Measurements from ENCODE around the gene PRKCE. TPM values are rescaled to one million over a fixed set of nuclear protein-coding genes. Genes with fewer than 3 reads are reported as not detected.

PRKCE gene
- total RNA-seq, 6 experiments from 2014 or later, result 5.2 to 18.8 (median 11.0) TPM

DNA sequence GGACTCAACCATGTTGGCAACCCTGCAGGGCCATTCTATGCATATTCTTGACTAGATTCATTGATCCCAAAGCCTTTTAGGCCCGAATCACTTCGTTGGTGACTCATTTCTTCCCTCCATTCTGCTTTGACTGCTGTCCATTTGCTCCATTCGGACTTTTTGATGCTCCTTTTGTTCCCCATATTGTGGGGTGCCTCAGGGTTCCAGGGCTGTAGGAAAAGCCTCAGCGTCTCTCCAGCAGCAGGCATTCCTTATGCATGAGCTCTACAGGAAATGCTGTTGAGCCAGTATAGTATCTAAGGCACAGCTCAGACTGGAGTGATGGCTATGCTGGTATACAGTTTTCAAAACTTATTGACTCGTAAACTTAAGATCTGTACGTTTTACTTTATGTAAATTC lies 292.6 kb downstream of the PRKCE start:
- intact Hi-C loops (cut with DNase I), result no loop called here
- H3K36me3 ChIP-seq, result no peaks in the 10 kb centered on the region
- H3K27ac ChIP-seq, result no peak overlapping the region
- TF ChIP-seq POLR2A (IDR thresholded peaks at IDR 0.05), result no peak
- TF ChIP-seq, protein P1, sequence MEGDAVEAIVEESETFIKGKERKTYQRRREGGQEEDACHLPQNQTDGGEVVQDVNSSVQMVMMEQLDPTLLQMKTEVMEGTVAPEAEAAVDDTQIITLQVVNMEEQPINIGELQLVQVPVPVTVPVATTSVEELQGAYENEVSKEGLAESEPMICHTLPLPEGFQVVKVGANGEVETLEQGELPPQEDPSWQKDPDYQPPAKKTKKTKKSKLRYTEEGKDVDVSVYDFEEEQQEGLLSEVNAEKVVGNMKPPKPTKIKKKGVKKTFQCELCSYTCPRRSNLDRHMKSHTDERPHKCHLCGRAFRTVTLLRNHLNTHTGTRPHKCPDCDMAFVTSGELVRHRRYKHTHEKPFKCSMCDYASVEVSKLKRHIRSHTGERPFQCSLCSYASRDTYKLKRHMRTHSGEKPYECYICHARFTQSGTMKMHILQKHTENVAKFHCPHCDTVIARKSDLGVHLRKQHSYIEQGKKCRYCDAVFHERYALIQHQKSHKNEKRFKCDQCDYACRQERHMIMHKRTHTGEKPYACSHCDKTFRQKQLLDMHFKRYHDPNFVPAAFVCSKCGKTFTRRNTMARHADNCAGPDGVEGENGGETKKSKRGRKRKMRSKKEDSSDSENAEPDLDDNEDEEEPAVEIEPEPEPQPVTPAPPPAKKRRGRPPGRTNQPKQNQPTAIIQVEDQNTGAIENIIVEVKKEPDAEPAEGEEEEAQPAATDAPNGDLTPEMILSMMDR (IDR thresholded peaks at IDR 0.05), result no peak
- H3K27me3 ChIP-seq, result no peaks in the 10 kb centered on the region
- 84% methylated on average over 4 of the region's 6 CpGs for WGBS (ENCODE audit: insufficient coverage, low coverage, low lambda C conversion rate, missing lambda C conversion rate)
- no peak for ATAC-seq
- H3K9me3 ChIP-seq, result no peaks in the 10 kb centered on the region
- no peak overlapping the region for H3K4me3 ChIP-seq
- H3K4me1 ChIP-seq, result peaks cover 0 to 5% (median 1%) of the 10 kb centered on the region in 4 donors
- no peak for DNase-seq

DNA sequence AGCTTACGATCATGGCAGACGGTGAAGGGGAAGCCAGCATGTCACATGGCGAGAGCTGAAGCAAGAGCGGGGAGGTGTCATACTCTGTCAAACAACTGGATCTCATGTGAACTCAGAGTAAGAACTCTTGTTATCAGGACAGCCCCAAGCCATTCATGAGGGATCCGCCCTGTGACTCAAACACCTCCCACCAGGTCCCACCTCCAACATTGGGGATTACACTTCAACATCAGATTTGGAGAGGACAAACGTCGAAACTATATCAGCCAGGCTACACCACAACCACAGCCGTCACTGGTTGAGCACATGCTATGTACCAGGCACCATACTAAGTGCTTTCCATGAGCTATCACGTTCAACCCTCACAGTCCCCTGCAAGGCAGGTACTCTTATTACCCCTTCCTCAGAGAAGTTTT lies 293.8 kb downstream of the PRKCE start:
- H3K4me3 ChIP-seq, result no peak overlapping the region
- no peaks in the 10 kb centered on the region for H3K27me3 ChIP-seq
- intact Hi-C loops (cut with DNase I), result no loop called here
- no peak overlapping the region for H3K27ac ChIP-seq
- TF ChIP-seq, protein P1 (IDR thresholded peaks at IDR 0.05), result no peak
- TF ChIP-seq POLR2A (IDR thresholded peaks at IDR 0.05), result no peak
- 80% methylated on average over 3 of the region's 9 CpGs for WGBS (ENCODE audit: insufficient coverage, low coverage, low lambda C conversion rate, missing lambda C conversion rate)
- H3K4me1 ChIP-seq, result no peaks in the 10 kb centered on the region
- DNase-seq (no peak), ATAC-seq (no peak)
- no peaks in the 10 kb centered on the region for H3K9me3 ChIP-seq
- no peaks in the 10 kb centered on the region for H3K36me3 ChIP-seq

DNA sequence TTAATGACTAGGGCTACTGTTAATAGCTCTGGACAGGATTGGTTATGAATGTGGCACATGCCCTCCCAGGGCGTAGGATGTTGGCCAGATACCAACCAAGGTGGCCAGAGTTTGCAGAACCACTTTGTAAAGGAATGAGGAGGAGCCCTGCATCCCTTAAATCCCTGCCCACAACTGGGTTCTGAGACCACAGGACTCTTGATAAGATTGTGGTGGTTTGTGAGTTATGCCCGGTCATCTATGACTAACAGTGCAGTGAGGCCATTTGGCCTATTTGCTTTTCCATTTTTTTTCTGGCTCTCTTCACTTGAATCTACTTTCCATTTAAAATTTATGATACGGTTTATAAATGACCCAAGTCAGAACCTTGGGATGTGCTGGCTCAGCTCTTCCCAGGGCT lies 294.5 kb downstream of the PRKCE start:
- H3K4me3 ChIP-seq, result no peak overlapping the region
- WGBS (ENCODE audit: insufficient coverage, low coverage, low lambda C conversion rate, missing lambda C conversion rate), result 79% methylated on average over 2 of the region's 3 CpGs
- no peaks in the 10 kb centered on the region for H3K36me3 ChIP-seq
- intact Hi-C loops (cut with DNase I), result no loop called here
- ATAC-seq (no peak), DNase-seq (no peak)
- no peaks in the 10 kb centered on the region for H3K9me3 ChIP-seq
- no peak overlapping the region for H3K27ac ChIP-seq
- no peaks in the 10 kb centered on the region for H3K27me3 ChIP-seq
- TF ChIP-seq, protein P1 (IDR thresholded peaks at IDR 0.05), result no peak
- TF ChIP-seq POLR2A (IDR thresholded peaks at IDR 0.05), result no peak
- H3K4me1 ChIP-seq, result no peaks in the 10 kb centered on the region

DNA sequence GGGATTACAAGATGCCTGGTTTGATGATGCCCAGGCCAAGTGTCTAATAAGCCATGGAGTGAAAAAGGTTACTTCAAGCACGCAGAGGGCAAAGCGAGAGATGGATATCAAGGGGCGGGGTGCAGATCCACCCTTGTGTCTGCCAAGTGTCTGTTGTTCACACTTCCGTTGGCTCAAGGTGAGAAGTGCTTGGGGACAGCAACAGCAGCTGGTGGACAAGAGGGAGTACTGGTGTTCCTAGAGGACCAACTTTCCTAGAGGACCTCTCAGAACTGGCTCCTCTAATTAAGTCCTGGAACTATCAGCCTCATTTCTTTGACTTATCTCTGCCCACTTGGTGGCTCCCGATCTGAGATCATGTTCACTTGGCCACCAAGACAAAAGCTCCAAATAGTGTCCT lies 299.1 kb downstream of the PRKCE start:
- DNase-seq, result no peak
- Histone ChIP-seq H3K4me1 (no peaks in the 10 kb centered on the region), H3K36me3 (no peaks in the 10 kb centered on the region), H3K9me3 (no peaks in the 10 kb centered on the region), H3K27me3 (no peaks in the 10 kb centered on the region), H3K27ac (no peak overlapping the region), H3K4me3 (no peak overlapping the region)
- intact Hi-C loops (cut with DNase I), result no loop called here
- no peak for ATAC-seq
- 75% methylated on average over 4 of the region's 5 CpGs for WGBS (ENCODE audit: insufficient coverage, low coverage, low lambda C conversion rate, missing lambda C conversion rate)
- no peak for TF ChIP-seq POLR2A (IDR thresholded peaks at IDR 0.05)
- TF ChIP-seq, protein P1 (IDR thresholded peaks at IDR 0.05), result no peak
